Muscle of arm (tissue), 14 donors: Measurements from ENCODE around the gene OAS3. TPM values are rescaled to one million over a fixed set of nuclear protein-coding genes. Genes with fewer than 3 reads are reported as not detected.
"Not testable (repeated sequence)": the region's sequence is repeated elsewhere in the genome, so short reads cannot be mapped to it uniquely, and the experiment has no call there.

Source experiments
- DNase-seq: peaks from one replicate; pipeline ENCODE4 v3.0.0-alpha.2; 2013
- long read RNA-seq, 11 donors: transcript quantifications; one replicate each; lab custom pipeline, GENCODE V29; 2026
- polyA plus RNA-seq, 12 donors: library from polyadenylated mRNA; unstranded; fragments of 120-200 nt; gene quantifications; one replicate each; pipeline ENCODE4 v1.2.1, GENCODE V29; 2013; ENCODE audit not compliant: insufficient read length in 12 of 12

Gene OAS3, protein sequence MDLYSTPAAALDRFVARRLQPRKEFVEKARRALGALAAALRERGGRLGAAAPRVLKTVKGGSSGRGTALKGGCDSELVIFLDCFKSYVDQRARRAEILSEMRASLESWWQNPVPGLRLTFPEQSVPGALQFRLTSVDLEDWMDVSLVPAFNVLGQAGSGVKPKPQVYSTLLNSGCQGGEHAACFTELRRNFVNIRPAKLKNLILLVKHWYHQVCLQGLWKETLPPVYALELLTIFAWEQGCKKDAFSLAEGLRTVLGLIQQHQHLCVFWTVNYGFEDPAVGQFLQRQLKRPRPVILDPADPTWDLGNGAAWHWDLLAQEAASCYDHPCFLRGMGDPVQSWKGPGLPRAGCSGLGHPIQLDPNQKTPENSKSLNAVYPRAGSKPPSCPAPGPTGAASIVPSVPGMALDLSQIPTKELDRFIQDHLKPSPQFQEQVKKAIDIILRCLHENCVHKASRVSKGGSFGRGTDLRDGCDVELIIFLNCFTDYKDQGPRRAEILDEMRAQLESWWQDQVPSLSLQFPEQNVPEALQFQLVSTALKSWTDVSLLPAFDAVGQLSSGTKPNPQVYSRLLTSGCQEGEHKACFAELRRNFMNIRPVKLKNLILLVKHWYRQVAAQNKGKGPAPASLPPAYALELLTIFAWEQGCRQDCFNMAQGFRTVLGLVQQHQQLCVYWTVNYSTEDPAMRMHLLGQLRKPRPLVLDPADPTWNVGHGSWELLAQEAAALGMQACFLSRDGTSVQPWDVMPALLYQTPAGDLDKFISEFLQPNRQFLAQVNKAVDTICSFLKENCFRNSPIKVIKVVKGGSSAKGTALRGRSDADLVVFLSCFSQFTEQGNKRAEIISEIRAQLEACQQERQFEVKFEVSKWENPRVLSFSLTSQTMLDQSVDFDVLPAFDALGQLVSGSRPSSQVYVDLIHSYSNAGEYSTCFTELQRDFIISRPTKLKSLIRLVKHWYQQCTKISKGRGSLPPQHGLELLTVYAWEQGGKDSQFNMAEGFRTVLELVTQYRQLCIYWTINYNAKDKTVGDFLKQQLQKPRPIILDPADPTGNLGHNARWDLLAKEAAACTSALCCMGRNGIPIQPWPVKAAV
- 1 to 10 TPM in 11 of 12 donors, not detected in 1; 3.5 to 9.6 (median 6.3) TPM for polyA plus RNA-seq
- long read RNA-seq, donor 1, result 0 reads
- long read RNA-seq, donor 2, full-length matches to known transcripts, result 2 of 2 reads
- long read RNA-seq, donor 2, partial matches to known transcripts, result 0 of 2 reads
- long read RNA-seq, donor 2, other reads (novel, unspliced or antisense), result 0 of 2 reads
- long read RNA-seq, donor 3, result 0 reads
- long read RNA-seq, donor 4, result 0 reads
- long read RNA-seq, donor 5, result 0 reads
- long read RNA-seq, donor 6, full-length matches to known transcripts, result 1 of 1 reads
- long read RNA-seq, donor 6, partial matches to known transcripts, result 0 of 1 reads
- long read RNA-seq, donor 6, other reads (novel, unspliced or antisense), result 0 of 1 reads
- long read RNA-seq, donor 7, partial matches to known transcripts, result 0 of 2 reads
- long read RNA-seq, donor 7, other reads (novel, unspliced or antisense), result 0 of 2 reads
- long read RNA-seq, donor 8, partial matches to known transcripts, result 0 of 3 reads
- long read RNA-seq, donor 8, other reads (novel, unspliced or antisense), result 0 of 3 reads
- long read RNA-seq, donor 9, result 0 reads
- long read RNA-seq, donor 10, result 0 reads
- long read RNA-seq, donor 11, partial matches to known transcripts, result 10 of 10 reads
- long read RNA-seq, donor 11, other reads (novel, unspliced or antisense), result 0 of 10 reads

DNA sequence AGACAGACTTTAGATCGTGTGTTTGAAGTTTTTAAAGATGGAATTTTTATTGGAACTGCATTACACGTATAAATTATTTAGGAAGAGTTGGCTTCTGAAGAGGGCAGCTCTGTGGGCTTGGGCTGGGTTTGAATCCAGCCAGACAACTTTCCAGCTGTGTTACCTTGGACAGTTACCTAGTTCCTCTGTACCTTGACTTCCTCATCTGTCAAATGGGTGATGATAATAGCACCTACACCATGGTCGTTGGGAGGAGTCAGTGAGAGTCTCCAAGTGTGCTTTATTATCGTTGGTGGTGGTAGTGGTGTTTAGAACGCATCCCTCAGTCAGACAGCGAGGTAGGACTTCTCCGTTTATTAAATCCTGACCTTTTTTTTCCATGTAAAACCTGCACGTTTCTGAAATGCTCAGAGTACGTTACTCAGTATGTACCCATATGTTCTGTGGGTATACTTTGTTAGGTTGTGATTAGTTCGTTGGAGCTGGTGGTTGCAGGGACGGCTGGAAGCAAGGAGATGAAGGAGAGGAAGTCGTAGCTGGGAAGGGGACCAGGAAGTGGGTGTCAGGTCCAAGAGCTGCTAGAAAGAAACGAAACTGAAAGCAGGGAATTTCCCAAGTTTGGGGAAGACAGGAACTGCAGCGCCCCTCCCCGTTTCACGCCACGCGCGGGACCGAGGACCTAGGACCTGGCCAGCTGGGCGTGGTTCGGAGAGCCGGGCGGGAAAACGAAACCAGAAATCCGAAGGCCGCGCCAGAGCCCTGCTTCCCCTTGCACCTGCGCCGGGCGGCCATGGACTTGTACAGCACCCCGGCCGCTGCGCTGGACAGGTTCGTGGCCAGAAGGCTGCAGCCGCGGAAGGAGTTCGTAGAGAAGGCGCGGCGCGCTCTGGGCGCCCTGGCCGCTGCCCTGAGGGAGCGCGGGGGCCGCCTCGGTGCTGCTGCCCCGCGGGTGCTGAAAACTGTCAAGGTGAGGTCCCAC is at the start of gene OAS3:
Gene OAS3, plus strand, starts transcription at position 734 of the 979 bp plus-strand sequence. Its CDS starts 57 bp downstream, at position 791.
- peak; percentile 92 for DNase-seq

DNA sequence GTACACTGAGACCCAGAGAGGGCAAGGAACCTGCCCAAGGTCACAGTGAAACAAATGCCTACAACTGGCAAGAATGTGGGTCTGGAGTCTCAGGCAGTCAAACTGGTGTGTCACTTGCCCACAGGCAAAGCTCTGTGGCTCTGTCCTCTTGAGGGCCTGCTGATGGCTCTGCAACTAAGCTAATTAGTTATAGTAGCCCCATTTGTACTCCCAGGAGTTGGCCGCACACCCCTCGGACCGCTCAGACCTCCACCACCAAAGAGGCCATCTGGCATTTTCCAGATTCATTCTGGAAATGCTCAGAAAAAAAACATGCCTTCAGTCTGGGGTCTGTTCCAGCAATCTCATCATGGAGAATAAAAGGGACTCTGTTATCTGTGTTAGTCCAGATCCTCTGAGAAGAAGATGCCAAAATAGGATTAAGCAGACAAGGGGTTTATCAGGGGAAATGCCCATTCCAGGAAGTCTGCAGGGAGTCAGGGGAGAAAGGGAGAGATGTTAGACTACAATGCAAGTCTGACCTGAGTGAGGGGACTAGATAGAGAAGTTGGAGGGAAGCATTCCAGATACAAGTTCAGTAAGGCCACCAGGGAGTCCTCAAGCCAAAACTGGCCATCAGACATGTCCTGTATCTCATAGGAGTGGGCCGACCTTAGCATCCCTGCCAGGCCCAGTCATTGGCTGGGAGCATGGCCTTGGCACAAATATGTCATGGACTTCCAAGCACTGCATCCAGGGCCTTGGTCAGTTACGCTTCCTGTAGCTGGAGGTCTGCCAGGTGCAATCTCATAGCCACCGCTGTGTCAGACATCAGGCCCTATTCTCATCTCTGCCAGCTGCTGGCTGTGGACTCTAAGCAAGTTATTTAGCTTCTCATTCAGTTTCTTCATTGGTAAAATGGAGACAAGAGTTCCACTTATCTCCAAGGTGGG is 46.9 kb upstream of the OAS3 start:
- DNase-seq, result no peak

DNA sequence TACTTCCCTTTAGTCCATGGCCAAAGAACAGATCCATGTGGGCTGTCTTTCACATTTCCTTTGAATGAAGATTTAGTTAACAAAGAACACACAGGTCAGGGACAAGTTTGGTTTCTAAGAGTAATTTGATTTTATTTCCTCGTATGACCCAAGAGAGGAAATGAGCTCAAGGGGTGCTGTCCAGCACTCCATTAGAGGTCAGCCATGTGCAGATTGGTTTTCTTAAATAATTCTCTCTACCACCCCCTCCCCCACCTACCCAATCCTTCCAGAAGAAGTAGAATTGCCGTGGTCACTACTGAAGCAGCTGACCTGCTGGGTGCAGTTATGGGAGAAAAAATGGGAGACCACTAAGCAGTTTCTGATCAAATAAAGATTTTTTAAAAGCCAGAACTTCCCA is 45.4 kb upstream of the OAS3 start:
- DNase-seq, result no peak

DNA sequence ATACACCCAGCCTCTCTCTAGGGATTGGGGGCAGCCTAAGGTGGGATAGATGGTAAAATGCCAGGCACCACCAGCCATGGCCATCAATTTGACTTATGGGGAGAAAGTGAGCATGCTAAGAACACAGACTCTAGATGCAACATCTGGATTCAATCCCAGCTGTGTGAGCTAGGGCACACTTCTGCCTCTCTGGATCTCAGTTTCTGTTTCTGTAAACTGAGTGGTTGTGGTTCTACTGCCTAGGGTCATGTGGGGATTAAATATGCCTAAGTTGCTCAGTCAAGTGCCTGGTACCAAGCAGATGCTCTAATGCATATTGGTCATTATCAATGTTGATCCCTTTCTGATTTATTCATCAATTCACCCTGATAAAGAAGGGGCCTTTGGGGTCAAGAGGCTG is 44.1 kb upstream of the OAS3 start:
- DNase-seq, result no peak

DNA sequence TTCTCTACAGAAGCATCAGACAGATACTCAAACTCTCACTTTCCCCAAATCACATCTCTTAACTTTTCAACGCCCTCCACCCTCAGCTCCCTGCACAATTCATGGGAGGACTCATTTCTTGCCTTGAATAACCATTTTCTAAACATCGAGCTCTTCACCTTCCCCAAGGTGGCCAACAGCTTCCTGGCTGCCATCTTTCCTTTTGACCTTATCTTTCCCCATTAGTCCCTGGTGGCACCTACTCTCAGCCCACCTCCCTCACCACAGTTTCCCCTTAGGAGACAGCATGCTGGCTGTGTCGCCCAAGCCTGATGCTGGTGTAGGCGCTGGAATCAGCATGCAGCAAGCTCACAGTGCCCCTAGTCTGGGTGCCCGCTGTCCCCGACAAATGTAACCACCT is 39.9 kb upstream of the OAS3 start:
- no peak for DNase-seq

DNA sequence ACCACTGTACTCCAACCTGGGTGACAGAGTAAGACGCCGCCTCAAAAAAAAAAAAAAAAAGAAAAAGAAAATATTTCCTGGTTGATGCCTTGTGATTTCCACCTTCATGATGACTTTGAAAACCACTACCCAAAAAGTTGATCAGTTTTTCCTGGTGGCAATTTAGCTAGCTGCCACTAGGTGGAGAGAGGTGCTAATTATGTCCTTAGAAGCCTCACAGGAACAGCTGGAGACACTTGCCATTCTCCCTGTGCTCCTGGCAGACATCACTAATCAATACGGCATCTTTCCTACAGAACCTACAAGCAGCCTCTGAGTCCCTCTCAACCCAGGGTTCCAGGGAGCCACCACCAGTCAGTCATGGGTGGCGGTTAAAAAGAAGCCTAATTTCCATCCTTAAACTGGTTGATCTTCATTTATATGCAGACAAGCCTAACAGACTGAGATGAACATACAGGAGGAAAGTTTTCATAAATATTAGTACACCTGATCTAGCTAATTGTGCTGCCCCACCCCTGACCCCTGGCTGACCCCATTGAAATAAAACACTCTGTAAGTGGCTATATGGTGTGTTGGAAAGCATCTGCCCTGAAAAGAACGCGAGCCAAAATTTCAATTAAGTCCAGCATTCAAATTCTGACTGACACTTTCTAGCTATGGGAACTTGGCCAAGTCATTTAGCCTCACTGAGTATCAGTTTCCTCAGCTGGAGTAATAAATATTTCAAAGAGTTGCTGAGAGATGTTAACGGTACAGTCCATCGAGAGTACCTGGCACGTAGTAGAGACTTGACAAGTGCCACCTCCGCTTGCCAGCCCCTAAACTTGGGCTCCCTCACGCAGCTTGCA is 37.8 kb upstream of the OAS3 start:
- DNase-seq, result no peak

DNA sequence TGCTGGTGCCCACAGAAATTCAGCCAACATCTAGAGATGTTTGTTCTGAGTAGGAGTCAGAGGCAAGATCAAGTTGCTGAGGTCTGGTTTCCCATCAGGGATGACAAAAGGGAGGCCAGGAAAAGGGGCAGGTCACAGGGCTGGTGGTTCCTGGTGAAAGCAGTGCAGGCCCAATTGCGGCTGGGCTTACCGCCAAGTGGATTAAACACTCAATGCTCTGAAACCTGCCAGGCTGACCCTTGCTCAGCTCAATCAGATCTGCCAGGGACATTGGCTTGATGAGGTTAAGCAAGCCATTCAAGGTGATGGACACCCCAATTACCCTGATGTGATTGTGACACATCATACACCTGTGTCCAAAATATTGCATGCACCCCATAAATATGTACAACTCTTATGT is 37.0 kb upstream of the OAS3 start:
- no peak for DNase-seq

DNA sequence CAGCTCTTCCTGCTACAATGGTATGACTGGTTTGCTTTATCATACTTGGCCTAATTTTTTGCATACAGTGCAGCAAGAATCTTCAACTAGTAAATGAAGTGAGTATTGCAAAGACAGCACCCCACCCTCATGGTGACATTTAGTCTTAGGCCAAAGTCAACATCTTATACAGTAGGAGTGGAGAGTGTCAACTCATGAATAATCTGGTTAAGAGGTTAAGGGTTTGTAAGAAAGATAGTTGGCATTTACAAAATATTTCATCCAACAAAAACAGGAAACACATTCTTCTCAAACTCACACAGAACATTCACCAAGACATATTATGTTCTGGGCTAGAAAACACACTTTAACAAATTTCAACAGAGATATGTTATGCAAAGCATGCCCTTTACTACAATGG is 33.7 kb upstream of the OAS3 start:
- no peak for DNase-seq

DNA sequence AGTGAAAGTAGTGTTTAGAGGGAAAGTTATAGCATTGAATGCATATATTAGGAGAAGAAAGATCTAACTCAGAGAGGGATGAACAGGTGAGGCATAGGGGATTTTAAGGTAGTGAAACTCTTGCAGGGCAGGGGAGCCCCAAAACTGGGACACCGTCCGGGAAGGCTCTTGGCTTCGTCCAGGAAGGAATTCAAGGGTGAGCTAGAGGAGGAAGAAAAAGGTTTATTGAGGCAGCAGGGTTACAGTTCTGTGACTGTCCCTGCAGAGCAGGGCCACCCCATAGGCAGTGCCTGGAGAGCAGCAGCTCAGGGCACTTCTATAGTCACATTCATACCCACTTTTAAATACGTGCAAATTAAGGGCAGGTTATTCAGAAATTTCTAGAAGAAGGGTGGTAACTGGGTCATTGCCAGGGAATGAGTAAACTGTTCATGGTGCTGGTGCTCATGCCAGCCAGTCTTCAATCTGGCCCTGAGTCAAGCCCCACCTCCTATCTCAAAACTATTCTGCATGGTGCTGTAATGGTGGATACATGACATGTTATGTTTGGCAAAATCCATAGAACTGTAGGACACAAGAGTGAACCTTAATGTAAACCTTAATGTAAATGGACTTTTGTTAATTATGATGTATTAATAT is 32.7 kb upstream of the OAS3 start:
- no peak for DNase-seq

DNA sequence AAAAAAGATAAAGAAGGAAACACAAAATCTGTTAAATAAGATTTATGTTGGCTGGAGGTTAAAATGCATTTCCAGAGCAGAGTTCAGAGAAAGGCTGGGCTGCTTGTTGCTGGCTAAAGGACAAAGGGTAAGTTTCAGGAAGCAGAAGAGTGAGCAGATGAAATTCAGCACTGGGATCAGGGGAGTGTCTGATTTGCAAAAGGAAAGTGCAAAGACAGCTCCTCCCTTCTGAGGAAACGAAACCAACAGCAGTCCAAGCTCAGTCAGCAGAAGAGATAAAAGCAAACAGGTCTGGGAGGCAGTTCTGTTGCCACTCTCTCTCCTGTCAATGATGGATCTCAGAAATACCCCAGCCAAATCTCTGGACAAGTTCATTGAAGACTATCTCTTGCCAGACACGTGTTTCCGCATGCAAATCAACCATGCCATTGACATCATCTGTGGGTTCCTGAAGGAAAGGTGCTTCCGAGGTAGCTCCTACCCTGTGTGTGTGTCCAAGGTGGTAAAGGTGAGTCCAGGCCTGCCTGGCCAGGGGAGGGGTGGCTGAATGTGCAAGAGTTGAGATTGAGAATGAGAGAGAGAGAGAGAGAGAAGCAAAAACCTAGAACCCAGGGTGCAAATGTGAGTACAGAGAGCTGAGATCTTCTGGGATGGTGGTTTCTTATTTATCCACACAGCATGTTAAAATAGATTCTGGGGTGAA is 31.4 kb upstream of the OAS3 start, which contains the start of gene OAS1:
Gene OAS1, plus strand, starts transcription at position 251 of the 703 bp plus-strand sequence. Its CDS starts 78 bp downstream, at position 329.
- DNase-seq, result peak; percentile 53

DNA sequence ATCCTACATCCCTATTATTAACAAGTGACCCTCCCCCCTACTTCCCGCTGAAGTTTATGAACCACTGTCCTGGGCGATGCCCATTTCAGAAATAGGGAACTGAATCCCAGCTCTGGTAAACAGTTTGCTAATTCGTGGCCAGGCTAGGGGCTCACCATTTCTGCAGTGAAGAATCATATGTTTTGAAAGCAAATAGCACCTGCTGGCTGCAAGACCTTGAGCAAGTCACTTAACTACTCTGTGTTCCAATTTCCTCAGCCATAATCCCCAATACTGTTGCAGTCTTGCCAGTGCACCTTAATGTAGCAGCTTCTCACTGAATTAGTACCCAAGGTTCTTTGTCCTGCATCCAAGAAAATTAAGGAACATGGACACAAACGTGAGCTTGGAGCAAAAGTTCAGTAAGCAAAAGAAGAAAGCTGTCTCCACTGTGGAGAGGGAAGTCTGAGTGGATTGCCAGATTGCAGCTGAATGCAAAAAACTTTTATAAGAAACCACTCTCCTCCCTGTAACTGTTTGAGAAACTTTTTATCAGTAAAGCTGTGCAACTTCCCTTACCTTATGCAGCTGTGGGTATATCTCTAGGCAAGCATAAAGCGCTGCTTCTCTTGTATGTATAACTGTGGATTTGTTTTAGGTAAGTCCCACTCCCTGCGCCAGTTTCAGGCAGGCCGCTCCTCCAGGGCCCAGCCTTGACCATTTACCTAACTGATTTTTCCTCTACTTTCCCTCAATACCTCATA is 30.7 kb upstream of the OAS3 start:
- DNase-seq, result no peak

DNA sequence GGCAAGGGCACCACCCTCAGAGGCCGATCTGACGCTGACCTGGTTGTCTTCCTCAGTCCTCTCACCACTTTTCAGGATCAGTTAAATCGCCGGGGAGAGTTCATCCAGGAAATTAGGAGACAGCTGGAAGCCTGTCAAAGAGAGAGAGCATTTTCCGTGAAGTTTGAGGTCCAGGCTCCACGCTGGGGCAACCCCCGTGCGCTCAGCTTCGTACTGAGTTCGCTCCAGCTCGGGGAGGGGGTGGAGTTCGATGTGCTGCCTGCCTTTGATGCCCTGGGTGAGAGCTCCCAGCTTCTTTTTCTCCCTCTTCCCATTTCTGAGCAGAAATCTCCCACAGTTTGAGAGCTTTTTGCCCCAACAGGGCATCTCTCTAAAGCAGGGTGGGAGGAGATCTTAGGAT is 29.7 kb upstream of the OAS3 start:
- DNase-seq, result no peak

DNA sequence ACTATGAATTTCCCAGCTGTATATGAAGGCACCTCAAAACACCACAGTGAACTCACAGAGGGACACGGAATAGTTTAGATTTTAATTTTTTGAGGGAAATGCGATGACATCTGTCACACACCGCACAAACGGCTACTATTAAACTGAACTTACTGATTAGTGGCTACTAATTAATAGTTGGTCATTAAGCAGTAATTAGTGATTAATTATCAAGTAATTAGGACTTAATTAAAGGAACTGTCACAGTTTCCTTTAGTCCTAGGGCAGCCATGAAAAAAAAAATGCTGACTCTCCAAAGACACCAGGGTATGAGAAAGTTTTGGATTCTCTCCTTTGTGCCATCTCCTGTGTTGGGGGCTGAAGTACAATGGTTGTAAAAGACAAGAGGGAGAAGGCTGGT is 28.6 kb upstream of the OAS3 start:
- no peak for DNase-seq

DNA sequence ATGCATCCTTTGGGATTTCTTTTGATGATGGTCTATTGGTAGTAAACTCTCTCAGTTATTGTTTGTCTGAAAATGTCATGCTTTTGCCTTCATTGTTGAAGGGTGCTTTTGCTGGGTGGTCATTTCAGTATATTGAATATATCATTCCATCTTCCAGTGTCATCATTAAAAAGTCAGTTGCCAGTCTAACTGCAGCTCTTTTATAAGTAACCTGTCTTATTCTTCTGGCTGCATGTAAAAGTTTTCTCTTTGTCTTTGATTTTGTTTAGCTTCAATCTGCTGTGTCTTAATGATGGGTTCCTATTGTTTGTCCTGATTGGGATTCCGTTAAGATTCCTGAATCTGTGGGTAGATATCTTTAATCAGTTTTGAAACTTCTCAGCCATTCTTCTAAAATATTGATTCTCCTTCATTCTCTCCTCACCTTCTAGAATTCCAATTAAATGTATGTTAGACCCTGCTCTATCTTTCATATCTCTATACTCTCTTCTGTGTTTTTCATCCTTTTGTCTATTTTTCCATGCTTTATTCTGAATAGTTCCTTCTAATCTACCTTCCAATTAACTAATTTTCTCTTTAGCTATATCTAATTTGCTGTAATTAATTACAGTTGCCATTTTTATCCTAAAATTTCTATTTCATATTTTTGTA is 25.1 kb upstream of the OAS3 start:
- no peak for DNase-seq

DNA sequence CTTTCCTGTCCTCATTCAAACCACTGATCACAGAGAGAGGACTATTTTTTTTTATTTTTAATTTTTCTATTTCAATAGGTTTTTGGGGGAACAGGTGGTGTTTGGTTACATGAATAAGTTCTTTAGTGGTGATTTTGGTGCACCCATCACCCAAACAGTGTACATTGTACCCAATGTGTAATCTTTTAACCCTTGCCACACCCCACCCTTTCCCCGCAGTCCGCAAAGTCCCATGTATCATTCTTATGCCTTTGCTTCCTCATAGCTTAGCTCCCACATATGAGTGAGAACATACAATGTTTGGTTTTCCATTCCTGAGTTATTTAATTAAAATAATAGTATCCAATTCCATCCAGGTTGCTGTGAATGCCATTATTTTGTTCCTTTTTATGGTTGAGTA is 24.4 kb upstream of the OAS3 start:
- DNase-seq, result not testable (repeated sequence)
